ENCODE results near the gene NSD1.
"Not testable (repeated sequence)": the region's sequence is repeated elsewhere in the genome, so short reads cannot be mapped to it uniquely, and the experiment has no call there.

The NSD1 gene

DNA sequence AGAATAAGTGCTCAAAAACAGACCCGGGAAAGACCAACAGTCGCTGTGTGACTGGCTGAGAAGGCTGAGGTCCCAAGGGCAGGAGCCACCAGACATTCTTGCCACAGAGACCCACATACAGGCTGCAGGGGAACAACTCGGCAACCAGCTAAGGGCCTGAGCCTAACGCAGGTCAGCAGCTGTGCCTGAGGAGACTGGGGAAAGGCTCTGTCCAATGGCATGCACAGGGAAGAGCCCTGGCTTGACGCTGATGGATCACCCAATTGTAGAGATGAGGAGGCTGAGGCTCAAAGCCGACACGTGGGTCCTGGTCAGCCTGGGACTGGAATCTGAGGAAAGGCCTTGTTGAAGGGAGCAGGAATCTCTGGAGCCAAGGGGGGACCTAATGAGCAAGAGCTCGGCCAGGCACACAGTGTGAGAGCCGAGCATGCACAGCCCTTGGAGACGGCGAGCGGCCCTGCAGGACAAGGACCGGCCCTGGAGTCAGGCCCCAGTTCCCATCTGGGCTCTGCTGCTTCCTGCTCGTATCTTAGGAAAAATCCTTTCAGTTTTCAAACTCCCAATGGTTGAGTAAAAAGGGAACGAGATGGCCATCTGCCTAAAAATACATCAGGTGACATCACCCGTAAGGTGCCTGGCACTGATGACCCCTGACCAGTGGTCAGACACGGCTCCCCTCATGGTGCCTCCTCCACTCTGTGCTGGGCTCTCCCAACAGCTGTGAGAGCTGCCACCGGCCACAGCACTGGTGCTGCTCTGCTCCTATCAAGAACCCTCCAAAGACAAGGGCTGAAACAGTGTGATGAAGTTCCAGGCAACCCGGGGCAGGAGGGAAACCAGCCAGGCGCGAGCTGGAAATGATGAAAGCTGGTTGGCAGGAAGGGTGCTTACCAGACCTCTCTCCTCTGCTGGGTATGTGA is 201.5 kb downstream of the NSD1 start:
- TF ChIP-seq, protein P1, sequence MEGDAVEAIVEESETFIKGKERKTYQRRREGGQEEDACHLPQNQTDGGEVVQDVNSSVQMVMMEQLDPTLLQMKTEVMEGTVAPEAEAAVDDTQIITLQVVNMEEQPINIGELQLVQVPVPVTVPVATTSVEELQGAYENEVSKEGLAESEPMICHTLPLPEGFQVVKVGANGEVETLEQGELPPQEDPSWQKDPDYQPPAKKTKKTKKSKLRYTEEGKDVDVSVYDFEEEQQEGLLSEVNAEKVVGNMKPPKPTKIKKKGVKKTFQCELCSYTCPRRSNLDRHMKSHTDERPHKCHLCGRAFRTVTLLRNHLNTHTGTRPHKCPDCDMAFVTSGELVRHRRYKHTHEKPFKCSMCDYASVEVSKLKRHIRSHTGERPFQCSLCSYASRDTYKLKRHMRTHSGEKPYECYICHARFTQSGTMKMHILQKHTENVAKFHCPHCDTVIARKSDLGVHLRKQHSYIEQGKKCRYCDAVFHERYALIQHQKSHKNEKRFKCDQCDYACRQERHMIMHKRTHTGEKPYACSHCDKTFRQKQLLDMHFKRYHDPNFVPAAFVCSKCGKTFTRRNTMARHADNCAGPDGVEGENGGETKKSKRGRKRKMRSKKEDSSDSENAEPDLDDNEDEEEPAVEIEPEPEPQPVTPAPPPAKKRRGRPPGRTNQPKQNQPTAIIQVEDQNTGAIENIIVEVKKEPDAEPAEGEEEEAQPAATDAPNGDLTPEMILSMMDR (IDR thresholded peaks at IDR 0.05; ENCODE audit: low read depth, low read length): no peak
- DNase-seq (ENCODE audit: low read depth in 2 of 2): no peak
- no peak overlapping the region for H3K4me3 ChIP-seq (replicated peaks in 1 of 2; ENCODE audit: low read depth in 2 of 2, low read length in 2 of 2)

DNA sequence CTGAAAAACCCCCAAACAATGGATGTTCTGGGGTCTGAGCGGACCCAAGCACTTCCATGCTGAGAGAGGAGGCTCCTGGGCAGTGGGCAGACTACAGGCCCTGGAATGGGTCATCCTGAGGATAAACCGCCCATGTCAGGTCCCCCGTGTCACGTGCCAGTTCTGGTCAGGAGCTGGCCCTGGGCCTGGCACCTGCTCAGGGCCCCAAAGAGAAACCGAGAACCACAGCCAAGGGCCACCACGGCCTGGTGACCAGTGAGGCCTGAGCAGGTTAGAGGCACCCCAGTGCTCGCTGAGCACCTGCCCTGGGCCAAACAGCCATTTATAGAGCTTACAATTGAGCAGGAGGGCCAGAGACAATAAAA is 202.1 kb downstream of the NSD1 start:
- TF ChIP-seq, protein P1 (IDR thresholded peaks at IDR 0.05; ENCODE audit: low read depth, low read length): no peak
- H3K4me3 ChIP-seq (replicated peaks in 1 of 2; ENCODE audit: low read depth in 2 of 2, low read length in 2 of 2): no peak overlapping the region
- no peak for DNase-seq (ENCODE audit: low read depth in 2 of 2)

DNA sequence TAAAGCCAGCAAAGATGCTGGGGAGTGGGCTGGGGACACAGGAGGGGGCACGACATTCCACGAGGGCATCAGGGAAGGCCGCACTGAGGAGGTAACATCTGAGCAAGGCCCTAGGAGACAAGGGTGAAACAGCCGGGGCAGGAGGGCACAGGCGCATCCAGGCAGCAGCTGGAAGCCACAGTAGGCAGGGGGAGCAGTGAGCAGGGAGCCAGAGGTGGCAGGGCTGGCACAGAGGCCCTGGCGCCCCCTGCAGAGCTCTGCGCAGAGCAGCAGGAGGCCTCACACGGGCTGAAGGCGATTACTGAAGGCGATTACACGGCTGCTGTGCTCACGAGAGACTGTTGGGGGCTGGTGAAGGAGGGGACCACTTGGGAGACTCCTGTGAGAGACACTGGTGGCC is 202.5 kb downstream of the NSD1 start:
- DNase-seq (ENCODE audit: low read depth in 2 of 2): peak in 1 of 2 donors; percentile 22

DNA sequence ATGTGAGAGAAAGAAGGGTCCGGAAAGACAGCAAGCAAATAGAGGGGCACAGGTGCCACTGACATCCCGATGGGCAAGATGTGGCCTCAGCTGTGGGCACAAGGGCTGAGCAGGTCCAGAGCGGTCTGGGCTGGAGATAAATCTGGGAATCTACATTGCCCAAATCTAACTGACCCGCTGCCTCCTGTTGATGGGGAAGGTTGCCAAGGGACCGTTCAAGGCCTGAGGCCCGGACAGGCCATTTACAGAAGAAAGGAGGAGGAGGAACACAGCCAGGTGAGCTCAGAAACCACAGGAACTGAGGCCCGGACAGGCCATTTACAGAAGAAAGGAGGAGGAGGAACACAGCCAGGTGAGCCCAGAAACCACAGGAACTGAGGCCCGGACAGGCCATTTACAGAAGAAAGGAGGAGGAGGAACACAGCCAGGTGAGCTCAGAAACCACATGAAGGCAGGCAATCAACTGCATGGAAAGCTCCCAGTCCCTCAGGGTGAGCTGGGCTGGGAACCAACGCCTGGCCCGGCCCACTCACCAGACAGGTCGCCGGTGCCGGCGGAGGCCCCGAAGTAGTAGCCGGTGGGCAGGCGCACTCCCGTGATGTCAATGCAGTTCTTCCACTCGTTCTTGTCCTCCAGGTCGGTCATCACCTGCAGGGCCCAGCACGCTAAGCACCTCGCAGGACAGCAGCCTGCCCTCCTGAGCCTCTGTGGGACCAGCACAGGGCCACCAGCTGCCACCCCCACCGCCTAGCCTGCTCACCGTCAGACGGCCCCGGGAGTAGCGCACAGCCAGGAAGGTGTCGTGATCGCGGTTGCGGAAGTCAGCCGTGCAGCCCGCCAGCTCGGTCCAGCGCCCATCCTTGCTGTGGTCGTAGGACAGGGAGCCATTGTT is 203.3 kb downstream of the NSD1 start:
- DNase-seq (ENCODE audit: low read depth in 2 of 2): no peak
- no peak overlapping the region for H3K4me3 ChIP-seq (replicated peaks in 1 of 2; ENCODE audit: low read depth in 2 of 2, low read length in 2 of 2)
- TF ChIP-seq, protein P1 (IDR thresholded peaks at IDR 0.05; ENCODE audit: low read depth, low read length): no peak

More for the DNA sequence above, 202.5 kb downstream of the NSD1 start:
- no peak overlapping the region for H3K4me3 ChIP-seq (replicated peaks in 1 of 2; ENCODE audit: low read depth in 2 of 2, low read length in 2 of 2)
- TF ChIP-seq, protein P1 (IDR thresholded peaks at IDR 0.05; ENCODE audit: low read depth, low read length): peak; percentile 30

DNA sequence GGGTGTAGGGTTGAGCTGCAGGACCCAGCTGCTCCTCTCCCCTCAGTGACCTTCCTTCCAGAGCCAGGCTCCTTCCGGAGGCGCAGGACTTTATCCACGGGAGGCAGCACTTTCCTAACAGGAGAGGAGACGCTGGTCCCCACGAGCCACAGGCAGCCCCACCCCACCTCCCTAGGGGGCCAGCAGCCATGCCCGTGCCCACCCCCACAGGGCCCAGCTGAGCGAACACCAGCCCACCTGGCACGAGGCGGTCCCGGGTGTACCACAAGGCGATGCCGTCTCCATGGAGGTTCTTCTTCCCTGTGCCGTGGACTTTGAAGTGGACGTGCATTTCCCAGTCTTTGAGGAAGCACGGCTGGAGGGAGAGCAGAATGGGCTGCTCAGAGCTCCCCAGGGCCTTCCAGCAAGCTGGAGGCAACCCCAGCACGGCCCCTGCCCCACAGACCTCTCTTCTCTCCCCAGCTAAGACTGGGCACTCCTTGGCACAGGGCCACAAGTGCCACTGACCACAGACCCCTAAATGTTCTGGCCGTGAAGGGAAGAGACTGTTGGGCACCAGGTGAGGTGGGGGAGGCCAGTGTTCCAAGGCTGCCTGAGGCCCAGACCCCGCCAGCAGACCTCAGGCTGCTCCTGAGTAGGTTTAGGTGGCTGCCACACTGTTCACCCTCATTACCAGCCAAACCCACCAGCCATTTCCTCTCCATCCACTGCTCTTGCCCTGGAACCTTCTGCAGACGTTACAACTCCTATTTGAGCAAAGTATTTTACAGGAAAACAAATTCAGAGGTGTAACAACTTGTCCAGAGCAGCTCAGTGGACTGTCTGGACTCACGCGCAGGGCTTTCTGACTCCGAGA is 204.9 kb downstream of the NSD1 start:
- no peak for DNase-seq (ENCODE audit: low read depth in 2 of 2)
- no peak overlapping the region for H3K4me3 ChIP-seq (replicated peaks in 1 of 2; ENCODE audit: low read depth in 2 of 2, low read length in 2 of 2)
- TF ChIP-seq, protein P1 (IDR thresholded peaks at IDR 0.05; ENCODE audit: low read depth, low read length): no peak

DNA sequence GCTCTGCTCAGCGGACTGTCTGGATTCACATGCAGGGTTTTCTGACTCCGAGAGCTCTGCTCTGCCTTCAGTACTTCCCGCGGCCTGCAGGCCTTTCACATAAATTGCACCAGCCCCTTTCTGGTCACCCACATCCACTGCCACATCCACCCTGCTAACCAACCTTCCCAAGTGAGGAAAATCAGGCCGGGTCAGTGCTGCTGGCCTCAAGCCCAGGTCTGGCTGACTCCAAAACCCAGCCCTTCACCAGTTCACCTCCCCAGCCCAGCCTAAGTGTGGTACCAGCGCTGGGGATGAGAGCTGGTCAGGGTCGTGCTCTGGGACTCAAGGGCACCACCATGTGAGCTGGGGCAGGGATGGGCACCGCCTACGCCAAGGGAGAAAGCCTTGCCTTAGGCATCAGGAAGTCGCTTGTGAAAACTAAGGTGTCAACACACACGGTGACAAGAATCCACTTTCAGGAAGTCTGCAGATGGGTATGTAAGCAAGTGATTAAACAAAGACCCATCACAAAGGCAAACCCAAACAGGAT is 205.6 kb downstream of the NSD1 start:
- TF ChIP-seq, protein P1 (IDR thresholded peaks at IDR 0.05; ENCODE audit: low read depth, low read length): no peak
- no peak for DNase-seq (ENCODE audit: low read depth in 2 of 2)
- H3K4me3 ChIP-seq (replicated peaks in 1 of 2; ENCODE audit: low read depth in 2 of 2, low read length in 2 of 2): no peak overlapping the region

DNA sequence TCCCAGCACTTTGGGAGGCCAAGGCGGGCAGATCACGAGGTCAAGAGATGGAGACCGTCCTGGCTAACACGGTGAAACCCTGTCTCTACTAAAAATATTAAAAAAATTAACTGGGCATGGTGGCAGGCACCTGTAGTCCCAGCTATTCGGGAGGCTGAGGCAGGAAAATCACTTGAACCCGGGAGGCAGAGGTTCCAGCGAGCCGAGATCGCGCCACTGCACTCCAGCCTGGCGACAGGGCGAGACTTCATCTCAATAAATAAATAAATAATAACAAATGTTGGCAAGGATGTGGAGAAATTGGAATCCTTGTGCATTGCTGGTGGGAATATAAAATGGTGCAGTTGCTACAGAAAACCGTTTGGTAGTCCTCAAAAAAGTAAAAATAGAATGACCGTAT is 209.4 kb downstream of the NSD1 start:
- H3K4me3 ChIP-seq (replicated peaks in 1 of 2; ENCODE audit: low read depth in 2 of 2, low read length in 2 of 2); DNase-seq (ENCODE audit: low read depth in 2 of 2): not testable (repeated sequence)
